Fibroblast of skin of right biceps (primary cell): Measurements from ENCODE around the gene SPATA2L.
"Not testable (repeated sequence)": the region's sequence is repeated elsewhere in the genome, so short reads cannot be mapped to it uniquely, and the experiment has no call there.

Experiments
- DNase-seq: peaks from one replicate; pipeline ENCODE4 v3.0.0-alpha.2; 2013

Gene SPATA2L

GRCh38 chr16:89706518-89707260 is 5.2 kb upstream of the SPATA2L start:
- DNase-seq, result no peak

- no peak for DNase-seq
Measured at GRCh38 chr16:89705006-89705405, 3.5 kb upstream of the SPATA2L start.

- DNase-seq, result no peak
Measured at GRCh38 chr16:89704281-89704680, 2.8 kb upstream of the SPATA2L start.

- DNase-seq, result peak; percentile 23
Measured at GRCh38 chr16:89700649-89701424, 668 bp downstream of the SPATA2L start.

GRCh38 chr16:89700100-89700648 is 1.3 kb downstream of the SPATA2L start:
- DNase-seq, result peak; percentile 97

GRCh38 chr16:89699629-89700099 is 1.8 kb downstream of the SPATA2L start:
- DNase-seq, result not testable (repeated sequence)

- not testable (repeated sequence) for DNase-seq
Measured at GRCh38 chr16:89698717-89699116, 2.8 kb downstream of the SPATA2L start.

- no peak for DNase-seq
Measured at GRCh38 chr16:89697616-89698331, 3.7 kb downstream of the SPATA2L start.

GRCh38 chr16:89697161-89697615 is 4.3 kb downstream of the SPATA2L start:
- DNase-seq, result no peak

GRCh38 chr16:89696670-89697128 is 4.8 kb downstream of the SPATA2L start:
- DNase-seq, result no peak

GRCh38 chr16:89695875-89696669 is 5.4 kb downstream of the SPATA2L start:
- DNase-seq, result no peak

- no peak for DNase-seq
Measured at GRCh38 chr16:89695086-89695874, 6.2 kb downstream of the SPATA2L start.

GRCh38 chr16:89694784-89695085 is 6.8 kb downstream of the SPATA2L start:
- DNase-seq, result not testable (repeated sequence)

- DNase-seq, result no peak
Measured at GRCh38 chr16:89693931-89694783, 7.3 kb downstream of the SPATA2L start.

GRCh38 chr16:89693289-89693731 is 8.2 kb downstream of the SPATA2L start:
- DNase-seq, result no peak

- DNase-seq, result no peak
Measured at GRCh38 chr16:89691986-89692569, 9.4 kb downstream of the SPATA2L start.

- DNase-seq, result no peak
Measured at GRCh38 chr16:89691231-89691985, 10.1 kb downstream of the SPATA2L start.

- no peak for DNase-seq
Measured at GRCh38 chr16:89690392-89690901, 11.1 kb downstream of the SPATA2L start.

GRCh38 chr16:89689621-89690020 is 11.9 kb downstream of the SPATA2L start:
- not testable (repeated sequence) for DNase-seq
